H1 (cell line): Measurements from ENCODE around the gene SCN11A. TPM values are rescaled to one million over a fixed set of nuclear protein-coding genes. Genes with fewer than 3 reads are reported as not detected.

Experiments
- CREB1 ChIP-seq: IDR thresholded peaks from 2 replicates; pipeline ENCODE4 v1.6.1; 2012; ENCODE audit warnings: inconsistent platforms
- EGR1 ChIP-seq: IDR thresholded peaks from 2 replicates; pipeline ENCODE4 v1.6.1; 2011; ENCODE audit warnings: low read depth, low read length, borderline replicate concordance
- polyA plus RNA-seq, 7 experiments: library from polyadenylated mRNA; depleted of rRNA in 3 of 7; stranded (reverse) in 5 of 7; unstranded in 2 of 7; fragments of >200 nt in 5 of 7; fragments of 200-250 nt in 2 of 7; gene quantifications; 1 replicate in 5 of 7; 2 replicates in 1 of 7; 4 replicates in 1 of 7; pipeline versions ENCODE4 v1.2.1 to v1.2.3, GENCODE V29; 2011 to 2013; ENCODE audit warnings: missing spikeins in 2 of 7, mixed read lengths in 2 of 7
- total RNA-seq: library from RNA; stranded (reverse); fragmentation: NEBNext Ultra II Directional; extraction: Animal tissue kit (Norgen Biotek cat#: 25700); gene quantifications from 2 replicates; pipeline ENCODE4 v1.2.1, GENCODE V29; 2021

Gene SCN11A
- total and polyA plus RNA-seq, 2 of the 8 experiments (the other 6 are each of a cell fraction or from before 2014, with no cell fraction given) = 0.11 to 0.21 TPM

GRCh38 chr3:39053696-39054095, 2.0 kb upstream of the SCN11A start (continued):
- TF ChIP-seq EGR1 (no peak), CREB1 (no peak)
